Measurements from ENCODE around the gene ERGIC2. TPM values are rescaled to one million over a fixed set of nuclear protein-coding genes. Genes with fewer than 3 reads are reported as not detected.

Gene ERGIC2
- total and polyA plus RNA-seq, 4 donors = 39.5 to 70.5 (median 48.7) TPM

DNA sequence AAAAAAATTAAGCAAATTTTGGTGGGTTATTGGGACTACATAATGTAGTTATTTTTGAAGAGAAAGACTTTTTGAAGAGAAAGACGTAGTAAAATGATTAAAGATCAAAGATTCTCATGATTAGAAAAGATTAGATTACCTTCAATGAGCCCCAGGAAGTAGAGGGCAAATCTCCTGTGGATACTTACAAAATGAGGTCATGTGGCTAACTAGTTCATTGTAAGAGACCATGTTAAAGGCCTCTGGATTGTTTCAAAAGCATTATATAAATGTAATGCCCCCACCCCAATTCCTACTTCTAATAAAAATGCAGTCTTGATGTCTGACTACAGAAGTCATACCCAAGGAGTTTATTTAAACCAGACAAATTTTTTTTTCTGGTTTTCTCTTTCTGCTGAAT is 93.3 kb downstream of the ERGIC2 start:
- Histone ChIP-seq H3K27me3 (ENCODE audit: control insufficient read depth in 3 of 3, insufficient read depth in 3 of 3, low read length in 2 of 3) (no peaks in the 10 kb centered on the region), H3K4me3 (no peak overlapping the region), H3K4me1 (ENCODE audit: control insufficient read depth in 5 of 5, insufficient read depth in 5 of 5, low read length in 5 of 5) (peaks cover 0 to 3% (median 0%) of the 10 kb centered on the region in 5 donors), H3K27ac (ENCODE audit: low read depth in 1 of 2, low read length in 1 of 2) (no peak overlapping the region), H3K36me3 (ENCODE audit: control insufficient read depth in 4 of 4, insufficient read depth in 4 of 4, low read length in 4 of 4) (peaks cover 0 to 4% (median 0%) of the 10 kb centered on the region in 4 donors), H3K9ac (ENCODE audit: insufficient read depth in 1 of 2, low read length in 2 of 2) (no peak overlapping the region), H3K9me3 (ENCODE audit: control insufficient read depth in 4 of 4, insufficient read depth in 3 of 4, low read length in 3 of 4) (no peaks in the 10 kb centered on the region)
- 83 to 85% methylated on average over 1 of the region's 1 CpG for WGBS, 2 donors
- TF ChIP-seq, protein P1, sequence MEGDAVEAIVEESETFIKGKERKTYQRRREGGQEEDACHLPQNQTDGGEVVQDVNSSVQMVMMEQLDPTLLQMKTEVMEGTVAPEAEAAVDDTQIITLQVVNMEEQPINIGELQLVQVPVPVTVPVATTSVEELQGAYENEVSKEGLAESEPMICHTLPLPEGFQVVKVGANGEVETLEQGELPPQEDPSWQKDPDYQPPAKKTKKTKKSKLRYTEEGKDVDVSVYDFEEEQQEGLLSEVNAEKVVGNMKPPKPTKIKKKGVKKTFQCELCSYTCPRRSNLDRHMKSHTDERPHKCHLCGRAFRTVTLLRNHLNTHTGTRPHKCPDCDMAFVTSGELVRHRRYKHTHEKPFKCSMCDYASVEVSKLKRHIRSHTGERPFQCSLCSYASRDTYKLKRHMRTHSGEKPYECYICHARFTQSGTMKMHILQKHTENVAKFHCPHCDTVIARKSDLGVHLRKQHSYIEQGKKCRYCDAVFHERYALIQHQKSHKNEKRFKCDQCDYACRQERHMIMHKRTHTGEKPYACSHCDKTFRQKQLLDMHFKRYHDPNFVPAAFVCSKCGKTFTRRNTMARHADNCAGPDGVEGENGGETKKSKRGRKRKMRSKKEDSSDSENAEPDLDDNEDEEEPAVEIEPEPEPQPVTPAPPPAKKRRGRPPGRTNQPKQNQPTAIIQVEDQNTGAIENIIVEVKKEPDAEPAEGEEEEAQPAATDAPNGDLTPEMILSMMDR (IDR thresholded peaks at IDR 0.05; ENCODE audit: control extremely low read depth, extremely low read depth) = no peak
- ATAC-seq (ENCODE audit: insufficient read depth, low FRiP score) = no peak
- no peak for DNase-seq

Other genes with a start within 250 kb of the ERGIC2 start
- 10 to 100 TPM; 10.6 to 14.4 TPM for gene FAR2, start 231.9 kb downstream of the ERGIC2 start, total RNA-seq
- 10 to 100 TPM in 1 of 2 donors, 1 to 10 TPM in 1; 7.1 to 11.8 TPM for gene FAR2, start 231.9 kb downstream of the ERGIC2 start, polyA plus RNA-seq
- gene OVCH1, start 116.5 kb upstream of the ERGIC2 start, total RNA-seq = 1 to 10 TPM in 1 of 2 donors, not detected in 1; 1.6 TPM
- gene OVCH1, start 116.5 kb upstream of the ERGIC2 start, polyA plus RNA-seq = under 1 TPM; 0.17 to 0.69 TPM